ENCODE results near the gene ADIPOR2.
A peak's percentile ranks its signal among the peaks of the same experiment; 100 is the strongest.

ADIPOR2 gene

GRCh38 chr12:1830401-1830845 is 139.6 kb downstream of the ADIPOR2 start:
- DNase-seq (ENCODE audit: low spot score) = no peak

- peak; percentile 59 for DNase-seq (ENCODE audit: low spot score)
Observed at GRCh38 chr12:1830981-1831963, 140.4 kb downstream of the ADIPOR2 start.

GRCh38 chr12:1832801-1833595 is 142.1 kb downstream of the ADIPOR2 start:
- no peak for DNase-seq (ENCODE audit: low spot score)

GRCh38 chr12:1833596-1834028 is 142.7 kb downstream of the ADIPOR2 start:
- no peak for DNase-seq (ENCODE audit: low spot score)

- no peak for DNase-seq (ENCODE audit: low spot score)
Observed at GRCh38 chr12:1834186-1834925, 143.5 kb downstream of the ADIPOR2 start.

- DNase-seq (ENCODE audit: low spot score) = no peak
Observed at GRCh38 chr12:1835211-1836131, 144.6 kb downstream of the ADIPOR2 start.

GRCh38 chr12:1836241-1836803 is 145.5 kb downstream of the ADIPOR2 start:
- DNase-seq (ENCODE audit: low spot score) = no peak

GRCh38 chr12:1836854-1837421 is 146.1 kb downstream of the ADIPOR2 start:
- peak; percentile 60 for DNase-seq (ENCODE audit: low spot score)

GRCh38 chr12:1837541-1838204 is 146.8 kb downstream of the ADIPOR2 start:
- peak; percentile 21 for DNase-seq (ENCODE audit: low spot score)
